HepG2 (cell line): ENCODE measurements around the gene JPH3. TPM values are rescaled to one million over a fixed set of nuclear protein-coding genes. Genes with fewer than 3 reads are reported as not detected.

Experiments
- ATRX ChIP-seq: sonication (generic); formaldehyde crosslinking; IDR thresholded peaks from 2 replicates; pipeline ENCODE4 v1.4.0; 2020; ENCODE audit warnings: missing genetic modification reagents, borderline replicate concordance
- PPARG ChIP-seq: conservative IDR thresholded peaks from 2 replicates; pipeline ENCODE4 v1.6.1; 2016; ENCODE audit warnings: missing biosample characterization, missing genetic modification reagents
- SYNCRIP ChIP-seq: fragments of 200-400 bp; formaldehyde crosslinking; IDR thresholded peaks from 2 replicates; pipeline ENCODE4 v1.6.1; 2018; ENCODE audit warnings: mild to moderate bottlenecking, low read depth, low read length; ENCODE audit not compliant: insufficient read depth
- ZNF556 ChIP-seq: sonication (generic); formaldehyde crosslinking; IDR thresholded peaks from 2 replicates; pipeline ENCODE4 v1.4.0; 2020; ENCODE audit warnings: mild to moderate bottlenecking, missing genetic modification reagents, borderline replicate concordance
- ZNF564 ChIP-seq: sonication (generic); formaldehyde crosslinking; IDR thresholded peaks from 2 replicates; pipeline ENCODE4 v1.8.1; 2023; ENCODE audit warnings: mild to moderate bottlenecking, missing genetic modification reagents
- polyA plus RNA-seq, 8 experiments: library from polyadenylated mRNA; depleted of rRNA in 3 of 8; stranded (reverse) in 7 of 8; unstranded in 1 of 8; fragments of >200 nt; fragmentation: Illumina TruSeq in 4 of 8; extraction: Trizol in 4 of 8; gene quantifications; 2 replicates each; pipeline versions ENCODE4 v1.2.1 to v1.2.3, GENCODE V29; 2011 to 2016; ENCODE audit warnings: low read depth in 4 of 8, missing spikeins in 1 of 8, mixed read lengths in 1 of 8; ENCODE audit not compliant: insufficient read depth in 1 of 8
- total RNA-seq, 5 experiments: library from RNA; depleted of rRNA; stranded (reverse); fragments of >200 nt; fragmentation: Illumina TruSeq; extraction: Trizol; gene quantifications; 2 replicates each; pipeline ENCODE4 v1.2.3, GENCODE V29; 2016; ENCODE audit warnings: low read depth in 1 of 5
- TF ChIP-seq, protein P1 (sequence below): sonication (generic); formaldehyde crosslinking; IDR thresholded peaks from 2 replicates; pipeline ENCODE4 v1.5.0; 2020; ENCODE audit warnings: mild to moderate bottlenecking, missing genetic modification reagents, borderline replicate concordance

Gene JPH3
- total and polyA plus RNA-seq, 2 of the 13 experiments (the other 11 are each of a cell fraction or from before 2014, with no cell fraction given), result not detected

DNA sequence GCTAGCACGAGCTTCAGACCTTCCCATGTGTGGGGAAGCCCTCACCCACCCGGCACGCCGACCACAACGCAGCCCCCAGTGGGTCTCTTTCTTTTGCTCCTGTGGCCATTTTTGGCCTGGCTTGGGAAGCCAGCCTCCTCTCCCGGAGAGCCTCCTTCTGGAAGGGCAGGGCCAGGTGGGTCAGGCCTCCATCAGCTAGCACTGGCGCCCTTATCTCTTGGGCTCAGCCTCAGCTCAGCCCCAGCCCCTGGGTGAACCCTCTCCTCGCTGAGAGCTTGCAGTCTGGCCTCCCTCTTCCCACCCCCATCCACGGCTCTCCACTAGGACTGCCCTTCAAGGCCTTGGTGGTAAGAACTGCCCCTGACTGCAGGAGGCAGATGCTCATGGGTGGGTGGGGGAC is 14.7 kb upstream of the JPH3 start (continued):
- TF ChIP-seq, protein P1, sequence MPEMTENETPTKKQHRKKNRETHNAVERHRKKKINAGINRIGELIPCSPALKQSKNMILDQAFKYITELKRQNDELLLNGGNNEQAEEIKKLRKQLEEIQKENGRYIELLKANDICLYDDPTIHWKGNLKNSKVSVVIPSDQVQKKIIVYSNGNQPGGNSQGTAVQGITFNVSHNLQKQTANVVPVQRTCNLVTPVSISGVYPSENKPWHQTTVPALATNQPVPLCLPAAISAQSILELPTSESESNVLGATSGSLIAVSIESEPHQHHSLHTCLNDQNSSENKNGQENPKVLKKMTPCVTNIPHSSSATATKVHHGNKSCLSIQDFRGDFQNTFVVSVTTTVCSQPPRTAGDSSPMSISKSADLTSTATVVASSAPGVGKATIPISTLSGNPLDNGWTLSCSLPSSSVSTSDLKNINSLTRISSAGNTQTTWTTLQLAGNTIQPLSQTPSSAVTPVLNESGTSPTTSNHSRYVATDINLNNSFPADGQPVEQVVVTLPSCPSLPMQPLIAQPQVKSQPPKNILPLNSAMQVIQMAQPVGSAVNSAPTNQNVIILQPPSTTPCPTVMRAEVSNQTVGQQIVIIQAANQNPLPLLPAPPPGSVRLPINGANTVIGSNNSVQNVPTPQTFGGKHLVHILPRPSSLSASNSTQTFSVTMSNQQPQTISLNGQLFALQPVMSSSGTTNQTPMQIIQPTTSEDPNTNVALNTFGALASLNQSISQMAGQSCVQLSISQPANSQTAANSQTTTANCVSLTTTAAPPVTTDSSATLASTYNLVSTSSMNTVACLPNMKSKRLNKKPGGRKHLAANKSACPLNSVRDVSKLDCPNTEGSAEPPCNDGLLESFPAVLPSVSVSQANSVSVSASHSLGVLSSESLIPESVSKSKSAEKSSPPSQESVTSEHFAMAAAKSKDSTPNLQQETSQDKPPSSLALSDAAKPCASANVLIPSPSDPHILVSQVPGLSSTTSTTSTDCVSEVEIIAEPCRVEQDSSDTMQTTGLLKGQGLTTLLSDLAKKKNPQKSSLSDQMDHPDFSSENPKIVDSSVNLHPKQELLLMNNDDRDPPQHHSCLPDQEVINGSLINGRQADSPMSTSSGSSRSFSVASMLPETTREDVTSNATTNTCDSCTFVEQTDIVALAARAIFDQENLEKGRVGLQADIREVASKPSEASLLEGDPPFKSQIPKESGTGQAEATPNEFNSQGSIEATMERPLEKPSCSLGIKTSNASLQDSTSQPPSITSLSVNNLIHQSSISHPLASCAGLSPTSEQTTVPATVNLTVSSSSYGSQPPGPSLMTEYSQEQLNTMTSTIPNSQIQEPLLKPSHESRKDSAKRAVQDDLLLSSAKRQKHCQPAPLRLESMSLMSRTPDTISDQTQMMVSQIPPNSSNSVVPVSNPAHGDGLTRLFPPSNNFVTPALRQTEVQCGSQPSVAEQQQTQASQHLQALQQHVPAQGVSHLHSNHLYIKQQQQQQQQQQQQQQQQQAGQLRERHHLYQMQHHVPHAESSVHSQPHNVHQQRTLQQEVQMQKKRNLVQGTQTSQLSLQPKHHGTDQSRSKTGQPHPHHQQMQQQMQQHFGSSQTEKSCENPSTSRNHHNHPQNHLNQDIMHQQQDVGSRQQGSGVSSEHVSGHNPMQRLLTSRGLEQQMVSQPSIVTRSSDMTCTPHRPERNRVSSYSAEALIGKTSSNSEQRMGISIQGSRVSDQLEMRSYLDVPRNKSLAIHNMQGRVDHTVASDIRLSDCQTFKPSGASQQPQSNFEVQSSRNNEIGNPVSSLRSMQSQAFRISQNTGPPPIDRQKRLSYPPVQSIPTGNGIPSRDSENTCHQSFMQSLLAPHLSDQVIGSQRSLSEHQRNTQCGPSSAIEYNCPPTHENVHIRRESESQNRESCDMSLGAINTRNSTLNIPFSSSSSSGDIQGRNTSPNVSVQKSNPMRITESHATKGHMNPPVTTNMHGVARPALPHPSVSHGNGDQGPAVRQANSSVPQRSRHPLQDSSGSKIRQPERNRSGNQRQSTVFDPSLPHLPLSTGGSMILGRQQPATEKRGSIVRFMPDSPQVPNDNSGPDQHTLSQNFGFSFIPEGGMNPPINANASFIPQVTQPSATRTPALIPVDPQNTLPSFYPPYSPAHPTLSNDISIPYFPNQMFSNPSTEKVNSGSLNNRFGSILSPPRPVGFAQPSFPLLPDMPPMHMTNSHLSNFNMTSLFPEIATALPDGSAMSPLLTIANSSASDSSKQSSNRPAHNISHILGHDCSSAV (CRISPR knock-in tag), result no peak
- no peak for TF ChIP-seq ATRX
- TF ChIP-seq PPARG (CRISPR knock-in tag), result no peak
- TF ChIP-seq ZNF564 (CRISPR knock-in tag), result no peak
- no peak for TF ChIP-seq ZNF556 (CRISPR knock-in tag)
- TF ChIP-seq SYNCRIP, result no peak
